Tibial artery (tissue), 4 donors: Measurements from ENCODE around the gene RANBP10.

ENCODE experiments used
- DNase-seq, 2 donors: peaks; one replicate each; pipeline ENCODE4 v3.0.0-alpha.2; 2019
- H3K27ac ChIP-seq, 2 donors: fragments of 200-600 bp; sonication (generic) in 1 of 2; 1 replicate in 1 of 2; 2 replicates in 1 of 2; pipeline ENCODE4 v1.5.1; 2018 to 2019; ENCODE audit warnings: mild to moderate bottlenecking in 1 of 2
- H3K27me3 ChIP-seq, 2 donors: fragments of 200-600 bp; sonication (generic) in 1 of 2; one replicate each; pipeline versions ENCODE4 v1.5.1 to v1.6.0; 2016 to 2019
- H3K36me3 ChIP-seq, 3 donors: fragments of 200-600 bp; sonication (generic) in 2 of 3; one replicate each; pipeline ENCODE4 v1.5.1; 2016 to 2019; ENCODE audit warnings: mild to moderate bottlenecking in 2 of 3
- H3K4me1 ChIP-seq, 4 donors: fragments of 200-600 bp; sonication (generic) in 2 of 4; 1 replicate in 3 of 4; 2 replicates in 1 of 4; pipeline ENCODE4 v1.5.1; 2016 to 2019
- H3K4me3 ChIP-seq, 2 donors: fragments of 200-600 bp; sonication (generic) in 1 of 2; 1 replicate in 1 of 2; 2 replicates in 1 of 2; pipeline ENCODE4 v1.5.1; 2018 to 2019; ENCODE audit warnings: mild to moderate bottlenecking in 2 of 2
- H3K9me3 ChIP-seq, 3 donors: fragments of 200-600 bp; sonication (generic) in 1 of 3; one replicate each; pipeline ENCODE4 v1.5.1; 2016 to 2019
- intact Hi-C: fragments of 100-400 bp; cut with DNase I; formaldehyde crosslinking; loops from one replicate; pipeline ENCODE4 v1.15.0; 2023; ENCODE audit warnings: low total_unique reads
- TF ChIP-seq, protein P1 (sequence below), 2 experiments: fragments of 200-600 bp in 1 of 2; fragments of 450-650 bp in 1 of 2; IDR thresholded peaks; one replicate each; pipeline ENCODE4 v1.5.1; 2017 to 2019; ENCODE audit warnings: antibody characterized with exemption in 2 of 2, mild to moderate bottlenecking in 1 of 2, moderate library complexity in 1 of 2

Gene RANBP10

DNA sequence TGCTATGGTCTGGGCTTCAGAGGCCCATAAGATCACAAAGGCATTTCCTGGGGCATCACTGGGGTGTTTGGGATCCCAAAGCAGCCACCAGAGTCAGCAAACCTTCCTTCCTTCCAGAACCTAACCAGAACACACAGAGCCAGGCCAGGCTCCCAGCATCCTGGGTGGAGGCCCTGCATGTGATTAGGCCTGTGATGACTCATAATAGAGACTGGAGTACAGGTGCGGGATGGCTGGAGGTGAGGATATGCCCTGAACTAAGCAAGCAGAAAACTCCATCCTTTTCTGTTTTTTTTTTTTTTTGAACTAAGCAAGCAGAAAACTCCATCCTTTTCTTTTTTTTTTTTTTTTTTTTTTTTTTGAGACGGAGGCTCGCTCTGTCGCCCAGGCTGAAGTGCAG, 69.5 kb downstream of the RANBP10 start:
- no peaks in the 10 kb centered on the region for H3K9me3 ChIP-seq
- intact Hi-C loops = no loop called here
- no peak overlapping the region for H3K4me3 ChIP-seq
- no peaks in the 10 kb centered on the region for H3K4me1 ChIP-seq
- peaks cover 20 to 68% (median 39%) of the 10 kb centered on the region in 3 donors for H3K36me3 ChIP-seq
- DNase-seq = no peak
- no peaks in the 10 kb centered on the region for H3K27me3 ChIP-seq
- TF ChIP-seq, protein P1, sequence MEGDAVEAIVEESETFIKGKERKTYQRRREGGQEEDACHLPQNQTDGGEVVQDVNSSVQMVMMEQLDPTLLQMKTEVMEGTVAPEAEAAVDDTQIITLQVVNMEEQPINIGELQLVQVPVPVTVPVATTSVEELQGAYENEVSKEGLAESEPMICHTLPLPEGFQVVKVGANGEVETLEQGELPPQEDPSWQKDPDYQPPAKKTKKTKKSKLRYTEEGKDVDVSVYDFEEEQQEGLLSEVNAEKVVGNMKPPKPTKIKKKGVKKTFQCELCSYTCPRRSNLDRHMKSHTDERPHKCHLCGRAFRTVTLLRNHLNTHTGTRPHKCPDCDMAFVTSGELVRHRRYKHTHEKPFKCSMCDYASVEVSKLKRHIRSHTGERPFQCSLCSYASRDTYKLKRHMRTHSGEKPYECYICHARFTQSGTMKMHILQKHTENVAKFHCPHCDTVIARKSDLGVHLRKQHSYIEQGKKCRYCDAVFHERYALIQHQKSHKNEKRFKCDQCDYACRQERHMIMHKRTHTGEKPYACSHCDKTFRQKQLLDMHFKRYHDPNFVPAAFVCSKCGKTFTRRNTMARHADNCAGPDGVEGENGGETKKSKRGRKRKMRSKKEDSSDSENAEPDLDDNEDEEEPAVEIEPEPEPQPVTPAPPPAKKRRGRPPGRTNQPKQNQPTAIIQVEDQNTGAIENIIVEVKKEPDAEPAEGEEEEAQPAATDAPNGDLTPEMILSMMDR (IDR thresholded peaks at IDR 0.05) = no peak
- no peak overlapping the region for H3K27ac ChIP-seq

DNA sequence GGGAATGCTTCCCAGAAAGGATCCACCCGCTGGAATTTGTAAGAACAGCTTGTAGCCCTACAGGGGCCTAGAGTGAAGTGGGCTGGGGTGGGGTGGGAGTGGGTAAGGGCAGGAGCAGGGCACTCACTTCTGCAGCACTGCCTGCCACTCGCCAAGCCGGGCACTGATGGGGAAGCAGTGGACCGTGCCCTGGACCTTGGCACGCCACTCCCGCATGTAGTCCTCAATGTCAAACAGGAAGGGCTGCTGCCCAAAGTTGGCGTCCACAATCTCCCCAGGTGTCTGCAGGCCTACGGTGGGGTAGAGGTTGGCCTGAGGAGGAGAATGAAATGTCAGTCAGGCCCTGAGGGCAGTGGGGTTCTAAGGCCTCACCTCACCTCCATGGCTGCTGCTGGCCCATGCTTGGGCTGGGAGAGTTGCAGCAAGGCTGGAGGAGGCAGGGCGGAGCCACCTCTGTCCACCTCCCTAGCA, 71.6 kb downstream of the RANBP10 start:
- Histone ChIP-seq H3K9me3 (no peaks in the 10 kb centered on the region), H3K27ac (no peak overlapping the region), H3K27me3 (no peaks in the 10 kb centered on the region), H3K4me3 (no peak overlapping the region), H3K36me3 (peaks cover 9 to 67% (median 44%) of the 10 kb centered on the region in 3 donors), H3K4me1 (no peaks in the 10 kb centered on the region)
- DNase-seq = no peak
- TF ChIP-seq, protein P1 (IDR thresholded peaks at IDR 0.05) = no peak
- intact Hi-C loops = no loop called here

DNA sequence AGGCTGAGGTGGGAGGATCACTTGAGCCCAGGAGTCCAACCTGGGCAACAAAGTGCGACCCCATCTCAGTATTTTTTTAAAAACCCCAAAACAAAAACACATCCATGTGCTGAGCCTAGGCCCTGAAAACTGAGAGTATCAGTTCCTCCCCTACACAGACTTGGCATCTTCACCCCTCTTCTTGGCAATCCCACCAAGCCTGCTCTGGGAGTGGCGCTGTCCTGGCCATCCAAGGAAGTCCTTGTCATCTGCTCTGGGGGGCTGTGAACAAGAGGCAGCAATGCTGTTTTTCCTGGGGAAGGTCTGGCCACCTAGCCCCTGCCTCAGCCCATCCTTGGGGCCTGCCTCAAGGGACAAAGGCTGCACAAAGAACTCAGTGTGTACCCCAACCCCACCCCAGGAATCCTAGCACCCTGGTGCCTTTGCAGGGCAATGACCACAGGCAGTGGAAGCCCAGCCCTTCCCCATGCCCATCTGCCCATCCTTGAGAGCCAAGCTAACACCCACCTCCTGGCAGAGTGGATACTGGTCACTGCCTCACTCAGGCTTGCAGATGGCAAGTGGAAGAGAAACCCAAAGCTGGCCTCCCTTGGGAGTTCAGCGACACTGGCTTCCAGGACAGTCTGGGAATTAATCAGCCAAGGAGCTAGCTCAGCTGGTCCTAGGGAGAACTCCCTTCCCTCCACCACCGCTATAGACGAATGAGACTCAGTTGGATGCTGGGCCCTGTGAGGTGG, 72.5 kb downstream of the RANBP10 start:
- no peak for DNase-seq
- no peaks in the 10 kb centered on the region for H3K4me1 ChIP-seq

DNA sequence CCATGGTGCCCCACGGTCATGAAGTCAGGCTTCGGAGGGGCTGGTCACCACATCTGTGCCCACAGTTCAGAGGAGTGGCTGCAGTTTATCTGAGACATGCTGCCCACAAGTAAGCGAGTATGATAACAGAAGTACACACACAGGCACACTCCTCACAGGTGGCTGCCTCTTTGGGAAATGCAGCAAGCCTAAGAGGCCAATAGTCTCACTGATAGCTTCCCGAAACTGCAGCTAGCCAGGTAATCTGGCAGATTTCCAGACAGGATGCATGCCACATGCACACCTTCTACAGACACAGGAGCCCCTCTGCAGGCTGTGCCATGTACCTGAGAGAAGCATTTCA, 74.6 kb downstream of the RANBP10 start:
- Histone ChIP-seq H3K9me3 (no peaks in the 10 kb centered on the region), H3K4me3 (no peak overlapping the region), H3K36me3 (peaks cover 29 to 74% (median 67%) of the 10 kb centered on the region in 3 donors), H3K27ac (no peak overlapping the region), H3K27me3 (no peaks in the 10 kb centered on the region), H3K4me1 (no peaks in the 10 kb centered on the region)
- intact Hi-C loops = no loop called here
- TF ChIP-seq, protein P1 (IDR thresholded peaks at IDR 0.05) = no peak
- DNase-seq = no peak

More for the DNA sequence above, 72.5 kb downstream of the RANBP10 start:
- H3K4me3 ChIP-seq = no peak overlapping the region
- no peaks in the 10 kb centered on the region for H3K9me3 ChIP-seq
- intact Hi-C loops = no loop called here
- H3K27ac ChIP-seq = no peak overlapping the region
- H3K27me3 ChIP-seq = no peaks in the 10 kb centered on the region
- peaks cover 14 to 67% (median 46%) of the 10 kb centered on the region in 3 donors for H3K36me3 ChIP-seq
- TF ChIP-seq, protein P1 (IDR thresholded peaks at IDR 0.05) = no peak

DNA sequence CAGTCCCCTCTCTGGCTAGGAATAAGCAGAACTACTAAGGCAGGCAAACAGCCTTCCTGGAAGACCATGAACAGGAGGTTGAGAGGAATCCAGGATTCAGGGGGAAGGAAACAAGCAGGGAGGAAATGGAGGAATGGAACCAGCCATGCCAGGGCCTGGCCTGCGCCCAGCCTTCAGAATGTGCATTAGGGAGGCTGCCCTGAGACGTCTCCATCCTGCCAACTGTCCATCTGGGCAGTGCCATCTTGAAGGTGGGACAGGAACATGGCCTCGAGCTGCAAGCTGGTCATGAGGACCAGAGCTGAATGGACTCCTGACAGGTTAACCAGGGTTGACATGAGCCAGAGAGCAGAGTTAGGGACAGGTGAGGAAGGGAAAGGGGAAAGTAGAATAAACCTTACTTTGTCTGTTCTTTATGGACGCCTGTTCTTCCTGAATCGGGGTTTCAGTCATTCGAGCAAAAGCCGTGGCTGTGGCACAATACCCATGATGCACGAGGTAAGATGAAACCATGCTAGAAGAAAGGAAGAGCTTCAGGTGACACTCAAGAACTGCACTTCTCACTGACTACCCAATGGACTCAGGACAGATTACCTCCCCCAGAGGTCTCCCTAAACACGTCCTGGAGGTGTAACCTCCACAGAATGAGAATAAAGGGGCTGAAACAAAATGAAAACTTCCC, 75.1 kb downstream of the RANBP10 start:
- no peak for DNase-seq
- no peaks in the 10 kb centered on the region for H3K9me3 ChIP-seq
- H3K36me3 ChIP-seq = peaks cover 31 to 79% (median 73%) of the 10 kb centered on the region in 3 donors
- TF ChIP-seq, protein P1 (IDR thresholded peaks at IDR 0.05) = no peak
- intact Hi-C loops = no loop called here
- H3K4me1 ChIP-seq = no peaks in the 10 kb centered on the region
- no peak overlapping the region for H3K27ac ChIP-seq
- no peak overlapping the region for H3K4me3 ChIP-seq
- H3K27me3 ChIP-seq = no peaks in the 10 kb centered on the region
